ENCODE results near the gene SLC9A3.
A peak's percentile ranks its signal among the peaks of the same experiment; 100 is the strongest.

Gene SLC9A3

DNA sequence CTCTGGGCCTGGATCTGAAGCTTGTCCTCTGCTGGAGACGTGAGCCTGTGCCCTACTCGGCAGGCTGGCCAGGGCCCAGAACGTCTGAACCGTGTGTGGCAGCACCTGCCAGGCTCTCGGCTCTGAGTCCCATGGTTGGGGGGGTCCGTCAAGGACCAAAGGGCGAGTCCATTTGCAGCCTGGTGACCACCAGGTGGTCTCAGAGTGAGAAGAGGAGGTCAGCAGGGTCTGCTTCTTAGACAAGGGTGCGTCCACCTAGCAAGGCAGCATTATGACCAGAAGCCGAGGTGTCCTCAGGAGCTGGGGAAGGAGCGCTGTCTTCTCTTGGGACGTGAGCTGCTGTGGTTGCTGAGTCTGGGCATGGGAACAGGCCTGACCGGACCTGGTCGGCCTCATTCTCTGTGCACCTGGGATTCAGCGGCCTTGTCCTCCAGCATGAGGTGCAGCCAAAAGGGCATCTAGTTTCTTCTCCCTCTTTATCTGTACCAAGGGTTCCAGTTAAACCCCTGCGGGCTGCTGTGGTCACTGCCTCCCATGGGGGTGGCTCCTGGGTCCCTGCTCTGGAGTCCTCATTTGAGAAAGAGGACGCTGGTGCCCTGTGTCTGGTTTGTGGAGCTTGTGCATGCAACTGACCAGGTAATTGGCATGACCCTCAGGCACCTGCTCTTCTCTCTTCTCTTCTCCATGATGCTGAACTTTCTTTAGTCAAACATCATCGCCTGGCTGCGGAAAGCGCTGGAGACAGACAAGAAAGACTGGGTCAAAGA, 66.9 kb downstream of the SLC9A3 start:
- DNase-seq: no peak

DNA sequence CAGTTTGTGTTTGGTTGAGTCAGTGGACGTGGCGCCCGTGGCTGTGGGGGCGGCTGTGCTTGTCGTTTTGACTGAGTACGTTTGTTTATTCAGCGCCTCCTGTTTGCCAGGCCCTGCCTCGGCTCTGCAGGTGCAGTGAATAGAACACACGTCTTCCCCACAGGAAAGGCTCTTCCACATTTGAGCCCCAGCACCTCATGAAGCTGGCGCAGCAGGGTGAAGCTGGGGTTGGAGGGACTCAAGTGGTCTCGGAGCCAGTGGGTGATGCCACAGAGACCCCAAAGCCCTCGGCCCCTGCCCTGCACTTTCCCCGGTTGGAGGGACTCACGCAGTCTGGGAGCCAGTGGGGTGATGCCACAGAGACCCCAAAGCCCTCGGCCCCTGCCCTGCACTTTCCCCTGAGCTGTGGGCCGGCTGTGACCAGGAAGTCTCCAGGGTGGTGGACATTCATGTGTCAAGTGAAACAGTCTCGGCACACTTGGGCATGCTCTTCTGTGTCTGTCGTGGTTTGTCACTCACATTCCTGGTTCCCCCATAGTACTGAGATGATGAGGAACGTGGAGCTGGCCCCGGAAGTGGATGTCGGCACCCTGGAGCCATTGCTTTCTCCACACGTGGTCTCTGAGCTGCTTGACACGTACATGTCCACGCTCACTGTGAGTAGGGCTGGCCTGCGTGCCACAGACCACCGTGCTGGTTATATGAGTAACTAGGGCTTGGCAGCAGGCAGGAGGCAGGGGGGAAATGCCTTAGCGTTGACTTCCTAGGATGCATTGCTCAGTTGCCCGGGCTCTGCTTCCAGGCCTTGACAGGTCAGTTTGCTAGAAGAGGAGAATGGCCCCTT, 67.7 kb downstream of the SLC9A3 start:
- DNase-seq: no peak

DNA sequence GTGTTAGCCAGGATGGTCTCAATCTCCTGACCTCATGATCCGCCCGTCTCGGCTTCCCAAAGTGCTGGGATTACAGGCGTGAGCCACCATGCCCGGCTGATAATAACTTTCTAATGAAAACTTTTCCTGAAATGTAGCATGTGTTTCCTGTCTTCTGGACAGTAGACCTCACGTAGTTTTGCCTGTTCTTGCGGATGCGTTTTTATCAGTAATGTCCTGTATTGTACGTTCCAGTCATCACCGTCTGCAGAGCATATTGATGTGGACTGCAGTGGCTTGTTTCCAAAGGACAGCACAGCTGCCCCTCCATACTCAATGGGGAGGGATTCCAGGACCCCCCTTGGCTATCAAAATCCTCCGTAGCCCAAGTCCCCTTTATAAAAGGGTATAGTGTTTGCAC, 68.4 kb downstream of the SLC9A3 start:
- no peak for DNase-seq

DNA sequence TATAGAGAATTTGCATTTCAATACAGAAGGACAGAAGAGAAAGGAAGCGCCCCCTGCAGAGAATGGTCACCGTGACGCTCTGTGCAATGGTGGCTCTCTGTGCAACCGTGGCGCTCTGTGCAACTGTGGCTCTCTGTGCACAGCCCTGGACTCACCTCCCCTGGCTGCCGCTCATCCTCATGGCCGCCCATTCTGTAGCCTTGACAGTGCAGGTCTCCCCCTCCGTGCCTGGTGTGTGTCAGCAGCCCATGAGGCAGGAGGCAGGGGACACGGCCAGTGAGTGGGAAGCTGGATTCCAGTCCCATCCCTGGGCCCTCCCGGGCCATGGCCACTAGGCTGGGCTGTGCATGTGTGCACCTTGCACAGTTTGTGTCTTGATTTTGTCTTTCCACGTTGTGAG, 69.3 kb downstream of the SLC9A3 start:
- no peak for DNase-seq

- DNase-seq: no peak
Measured at GRCh38 chr5:453725-454481, 70.3 kb downstream of the SLC9A3 start.

DNA sequence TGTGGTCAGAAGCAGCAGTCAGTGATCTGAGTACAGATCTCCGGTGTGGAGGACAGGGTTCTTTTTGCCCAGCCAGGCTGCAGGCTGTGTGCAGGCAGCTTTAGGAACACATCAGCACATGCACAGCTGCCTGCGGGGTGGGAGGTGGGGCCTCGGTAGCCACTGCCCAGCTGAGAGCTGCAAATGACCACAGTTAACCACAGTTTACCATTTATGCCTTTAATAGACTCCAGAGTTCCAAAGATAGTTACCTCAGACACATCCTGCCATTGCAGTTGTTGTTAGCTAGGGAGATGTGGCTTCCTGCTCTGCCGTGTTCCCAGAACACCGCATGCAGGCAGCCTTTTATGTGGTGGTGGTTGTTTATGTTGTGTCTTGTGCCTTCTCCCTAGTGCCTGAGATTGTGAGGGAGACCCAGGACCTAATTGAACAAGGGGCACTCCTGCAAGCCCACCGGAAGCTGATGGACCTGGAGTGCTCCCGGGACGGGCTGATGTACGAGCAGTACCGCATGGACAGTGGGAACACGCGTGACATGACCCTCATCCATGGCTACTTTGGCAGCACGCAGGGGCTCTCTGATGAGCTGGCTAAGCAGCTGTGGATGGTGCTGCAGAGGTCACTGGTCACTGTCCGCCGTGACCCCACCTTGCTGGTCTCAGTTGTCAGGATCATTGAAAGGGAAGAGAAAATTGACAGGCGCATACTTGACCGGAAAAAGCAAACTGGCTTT, 71.1 kb downstream of the SLC9A3 start:
- no peak for DNase-seq

- DNase-seq: no peak
Measured at GRCh38 chr5:451587-452458, 72.4 kb downstream of the SLC9A3 start.

DNA sequence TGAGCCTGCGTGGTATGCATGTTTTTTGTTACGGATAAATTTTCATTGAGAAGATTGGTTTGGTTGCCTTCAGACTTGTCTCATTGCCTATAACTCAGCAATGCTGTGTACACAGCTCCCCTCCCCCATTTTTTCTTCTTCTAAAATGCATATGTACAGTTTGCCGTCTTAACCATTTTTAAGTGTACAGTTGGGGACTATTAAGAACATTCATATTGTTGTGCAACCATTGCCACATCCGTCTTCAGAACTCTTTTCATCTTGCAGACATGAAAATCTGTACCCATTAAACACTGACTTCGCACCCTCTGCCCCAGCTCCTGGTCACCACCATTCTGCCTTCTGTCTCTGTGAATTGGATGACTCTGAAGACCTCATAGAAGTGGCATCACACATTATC, 75.1 kb downstream of the SLC9A3 start:
- DNase-seq: no peak

DNA sequence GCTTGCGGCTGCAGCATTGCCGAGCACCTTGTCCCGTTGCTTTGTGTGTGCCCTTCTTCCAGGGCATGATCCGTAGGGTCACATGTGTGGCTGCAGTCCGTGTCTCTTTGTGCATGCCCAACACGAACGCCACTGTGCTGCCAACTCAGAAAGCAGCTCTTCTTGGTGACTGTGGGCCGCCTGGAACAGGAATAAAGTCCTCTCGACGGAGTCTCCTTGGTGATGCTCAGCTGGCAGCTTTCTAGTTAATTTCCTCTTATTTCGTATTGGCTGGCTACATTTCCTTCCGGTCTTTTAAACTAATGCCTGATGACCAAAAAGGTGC, 75.5 kb downstream of the SLC9A3 start:
- peak; percentile 51 to 60 for DNase-seq

- DNase-seq: peak; percentile 51 to 60
Measured at GRCh38 chr5:448061-448765, 76.0 kb downstream of the SLC9A3 start.

GRCh38 chr5:447501-447900, 76.7 kb downstream of the SLC9A3 start:
- DNase-seq: no peak

DNA sequence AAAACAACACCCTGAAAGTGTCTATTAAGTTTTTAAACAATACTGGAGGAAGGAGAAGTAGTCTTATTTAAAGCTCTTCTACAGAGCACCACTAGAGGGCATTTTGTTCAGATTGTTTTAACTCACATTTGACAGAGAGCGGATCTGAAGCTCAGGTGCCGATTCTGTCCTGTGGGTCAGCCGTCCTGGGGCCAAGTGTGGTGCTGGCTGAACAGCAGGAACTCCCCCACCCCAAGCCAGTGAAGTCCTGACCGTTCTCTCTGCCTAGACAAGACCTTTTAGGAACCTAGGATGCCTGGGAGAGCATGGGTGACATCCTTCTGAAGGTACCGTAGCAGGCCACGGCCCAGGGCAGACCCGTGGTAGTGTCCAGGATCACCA, 77.4 kb downstream of the SLC9A3 start:
- peak in 1 of 2 donors; percentile 50 for DNase-seq

DNA sequence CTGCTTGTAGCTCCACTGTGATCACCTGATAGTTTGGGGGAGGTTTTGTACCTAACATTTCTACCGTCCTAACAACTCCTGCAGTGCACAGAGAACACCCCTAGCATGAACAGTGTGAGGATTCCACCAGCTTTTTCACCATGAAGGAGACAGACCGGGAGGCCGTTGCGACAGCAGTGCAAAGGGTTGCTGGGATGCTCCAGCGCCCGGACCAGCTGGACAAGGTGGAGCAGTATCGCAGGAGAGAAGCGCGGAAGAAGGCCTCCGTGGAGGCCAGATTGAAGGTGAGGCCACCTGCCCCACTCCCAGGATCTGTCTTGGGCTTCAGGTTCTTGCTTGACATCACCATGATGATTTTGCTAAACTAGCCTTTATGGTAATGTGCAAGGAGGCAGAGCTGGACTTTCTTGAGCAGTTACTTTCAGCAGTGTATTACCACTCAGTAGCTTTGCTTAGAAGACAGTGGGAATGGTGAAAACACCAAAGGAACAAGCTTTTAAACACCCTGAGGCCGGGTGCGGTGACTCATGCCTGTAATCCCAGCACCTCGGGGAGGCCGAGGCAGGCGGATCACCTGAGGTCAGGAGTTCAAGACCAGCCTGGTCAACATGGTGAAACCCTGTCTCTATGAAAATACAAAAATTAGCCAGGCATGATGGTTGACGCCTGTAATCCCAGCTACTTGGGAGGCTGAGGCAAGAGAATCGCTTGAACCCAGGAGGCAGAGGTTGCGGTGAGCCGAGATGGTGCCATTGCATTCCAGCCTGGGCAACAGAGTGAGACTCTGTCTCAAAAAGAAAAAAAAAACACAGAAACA, 78.0 kb downstream of the SLC9A3 start:
- no peak for DNase-seq

DNA sequence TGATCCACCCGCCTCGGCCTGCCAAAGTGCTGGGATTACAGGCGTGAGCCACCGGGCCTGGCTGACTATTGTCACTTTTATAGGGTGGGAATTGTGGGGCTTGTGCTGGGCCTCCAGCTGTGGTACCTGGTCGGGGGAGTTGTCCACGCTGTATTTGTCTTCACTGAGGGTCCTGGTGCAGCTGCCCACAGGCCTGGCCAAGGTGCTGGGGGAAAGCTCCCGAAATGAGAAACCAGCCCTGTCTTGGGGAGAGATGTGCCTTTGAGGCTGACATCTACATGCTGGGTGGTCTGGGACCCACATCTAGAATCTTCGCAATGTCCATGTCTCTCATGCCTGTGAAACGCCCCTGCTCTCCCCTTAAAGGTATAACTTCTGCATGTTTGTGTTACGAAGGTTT, 78.7 kb downstream of the SLC9A3 start:
- no peak for DNase-seq

DNA sequence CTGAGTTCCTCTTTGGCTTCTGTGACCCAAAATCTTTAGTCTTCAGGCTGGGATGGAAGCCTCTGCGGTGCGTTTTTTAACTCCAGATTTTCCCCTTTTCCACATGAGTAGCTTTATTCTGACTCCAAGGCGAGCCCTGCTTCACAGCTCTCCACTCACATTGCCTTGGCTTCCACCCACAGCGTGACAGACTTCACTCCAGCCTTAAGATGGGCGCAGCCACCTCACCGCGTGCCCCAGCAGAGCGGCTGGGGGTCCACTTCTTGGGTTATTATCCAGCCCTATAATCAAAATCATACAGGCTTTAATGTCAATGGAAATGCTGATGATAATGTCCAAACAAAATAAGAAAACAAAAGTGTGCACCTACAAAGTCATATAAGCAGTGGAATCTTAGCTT, 80.0 kb downstream of the SLC9A3 start:
- DNase-seq: no peak

DNA sequence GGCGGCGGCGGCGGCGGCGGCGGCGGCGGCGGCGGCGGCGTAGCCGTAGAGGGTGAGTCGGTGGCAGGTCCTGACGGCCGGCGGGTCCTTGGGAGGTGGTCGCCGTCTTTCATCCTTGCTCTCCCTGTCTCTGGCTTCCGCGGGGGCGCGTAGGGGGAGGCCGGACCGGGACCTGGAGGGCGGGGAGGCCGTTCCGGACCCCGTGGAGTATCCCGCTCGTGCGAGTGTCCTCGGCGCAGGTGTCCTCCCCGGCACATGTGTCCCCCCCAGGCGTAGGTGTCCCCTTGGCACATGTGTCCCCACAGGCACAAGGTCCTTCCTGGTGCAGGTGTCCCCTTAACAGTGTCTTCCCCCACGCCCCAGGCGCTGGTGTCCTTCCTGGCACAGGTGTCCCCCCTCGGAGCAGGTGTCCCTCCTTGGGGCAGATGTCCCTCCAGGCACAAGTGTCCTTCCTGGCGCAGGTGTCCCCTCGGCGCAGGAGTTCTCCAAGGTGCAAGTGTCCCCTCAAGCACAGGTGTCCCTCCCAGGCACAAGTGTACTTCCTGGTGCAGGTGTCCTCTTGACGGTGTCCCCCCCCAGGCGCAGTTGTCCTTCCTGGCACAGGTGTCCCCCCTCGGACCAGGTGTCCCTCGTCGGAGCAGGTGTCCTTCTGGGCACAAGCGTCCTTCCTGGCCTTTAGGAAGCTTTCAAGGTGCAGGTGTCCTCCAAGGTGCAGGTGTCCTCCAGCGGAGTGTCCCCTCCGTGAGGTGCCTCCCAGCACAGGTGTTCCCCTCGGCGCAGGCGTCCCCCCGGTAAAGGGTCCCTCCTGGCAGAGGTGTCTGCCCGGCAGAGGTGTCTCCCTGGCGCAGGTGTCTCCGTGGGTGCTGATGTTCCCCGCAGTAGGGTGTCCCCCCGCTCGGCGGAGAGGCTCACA, 80.8 kb downstream of the SLC9A3 start:
- no peak for DNase-seq

DNA sequence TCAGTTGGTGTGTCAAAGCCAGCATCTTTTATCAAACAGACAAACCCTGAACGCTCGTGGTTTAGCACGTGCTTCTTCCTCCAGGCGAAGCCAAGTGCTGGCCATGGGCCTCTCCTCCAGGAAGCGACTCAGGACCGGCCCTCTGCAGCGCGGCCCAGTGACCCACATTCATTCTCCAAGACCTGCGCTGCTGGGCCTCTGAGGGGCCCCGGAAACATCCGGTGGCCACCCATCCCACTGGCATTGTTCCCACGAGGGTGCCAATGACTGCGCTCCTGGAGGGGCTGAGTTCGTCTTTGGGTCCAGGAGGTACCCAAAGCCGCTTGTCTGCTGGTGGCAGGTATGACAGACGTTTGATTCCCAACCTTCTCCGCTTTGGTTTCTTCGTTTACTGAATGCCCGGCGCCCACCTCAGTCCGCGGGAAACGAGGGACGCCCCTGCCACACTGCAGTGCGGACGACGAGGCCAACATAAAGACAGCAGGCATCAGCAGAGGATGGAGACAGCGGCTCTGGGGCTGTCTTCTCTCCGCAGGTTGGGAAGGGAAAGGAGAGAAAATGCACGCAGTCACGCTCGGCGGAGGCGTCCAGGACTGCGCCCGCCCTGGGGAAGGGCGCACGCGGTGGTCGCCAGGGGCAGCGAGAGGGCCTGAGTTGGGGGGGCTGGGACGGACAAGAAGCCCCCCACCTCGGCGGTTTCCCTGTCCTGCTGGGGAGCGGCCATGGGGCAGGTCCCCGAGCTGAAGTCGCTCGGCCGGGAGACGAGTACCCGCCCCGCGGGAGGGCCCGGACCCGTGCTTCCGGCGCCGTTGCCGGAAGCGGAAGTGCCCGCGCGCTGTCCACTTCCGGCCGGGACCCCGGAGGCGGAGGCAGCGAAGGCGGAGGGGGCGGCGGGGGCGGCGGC, 81.7 kb downstream of the SLC9A3 start, which contains the start of gene EXOC3:
Gene EXOC3, plus strand, starts transcription at position 842 of the 904 bp plus-strand sequence. CDS start 3,030 bp downstream, outside the sequence.
- peak; percentile 34 to 58 for DNase-seq

DNA sequence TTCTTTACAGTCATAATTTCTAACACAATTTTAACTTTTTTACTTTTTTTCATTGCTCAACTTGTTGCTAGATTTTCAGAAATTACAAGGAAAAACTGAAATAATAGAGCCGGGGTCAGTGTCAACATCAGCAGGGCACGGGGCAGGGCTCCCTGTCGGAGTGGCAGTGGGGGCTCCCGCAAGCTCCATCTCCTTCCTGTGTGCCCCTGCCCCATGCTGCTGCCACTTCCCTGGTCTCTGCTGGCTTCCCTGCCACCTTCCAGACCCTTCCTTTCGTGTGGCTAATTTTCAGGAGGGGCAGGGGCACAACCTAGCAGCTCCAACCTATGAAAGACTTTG, 82.3 kb downstream of the SLC9A3 start:
- no peak for DNase-seq
